B cell (primary cell): ENCODE results near the gene TMEM134.

Source experiments
- CTCF ChIP-seq: fragments of 200-600 bp; IDR thresholded peaks from one replicate; pipeline ENCODE4 v1.8.0; 2022; ENCODE audit warnings: antibody characterized with exemption, mild to moderate bottlenecking
- EZH2 ChIP-seq: IDR thresholded peaks from 2 replicates; pipeline ENCODE4 v1.6.1; 2012; ENCODE audit warnings: borderline replicate concordance, low read depth, mild to moderate bottlenecking, moderate library complexity, low read length; ENCODE audit not compliant: insufficient read depth, poor library complexity, severe bottlenecking

DNA sequence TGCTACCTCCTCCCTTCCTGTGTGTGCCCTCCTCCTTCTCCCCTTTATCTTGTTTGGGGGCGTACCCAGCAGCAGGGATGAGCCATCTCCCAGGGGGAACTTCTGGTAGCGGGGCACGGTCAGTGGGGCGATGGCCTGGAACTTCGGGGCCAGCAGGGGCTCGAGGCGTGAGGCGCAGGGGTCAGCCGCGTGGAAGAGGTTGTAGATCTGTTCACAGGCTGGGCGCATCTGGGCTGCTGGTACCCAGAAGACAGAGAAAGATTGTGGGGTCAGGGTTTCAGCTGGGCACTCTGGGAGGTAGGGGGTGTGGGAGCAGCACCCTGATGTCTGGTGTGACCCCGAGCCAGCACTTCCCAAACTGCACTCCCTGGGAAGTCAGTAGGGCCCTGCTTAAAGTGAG, 27.1 kb upstream of the TMEM134 start:
- TF ChIP-seq CTCF (no peak), EZH2 (no peak)
